Bronchial epithelial cell (primary cell): ENCODE data around the gene RNF5. TPM values are rescaled to one million over a fixed set of nuclear protein-coding genes. Genes with fewer than 3 reads are reported as not detected.

Source experiments
- DNase-seq: peaks from one replicate; pipeline ENCODE4 v3.0.0-alpha.2; 2010; ENCODE audit warnings: low read depth
- FAIRE-seq: peaks from 2 replicates; lab custom pipeline; 2011; peaks lifted over from hg19 to GRCh38; lab: Jason Lieb, UNC
- H3K27me3 ChIP-seq: 2 replicates; pipeline ENCODE4 v1.5.1; 2011; ENCODE audit warnings: low read length; ENCODE audit not compliant: control insufficient read depth, insufficient read depth
- H3K36me3 ChIP-seq: 2 replicates; pipeline ENCODE4 v1.5.1; 2011; ENCODE audit warnings: low read length; ENCODE audit not compliant: control insufficient read depth, insufficient read depth
- H3K4me3 ChIP-seq: 2 replicates; pipeline ENCODE4 v1.5.1; 2011; ENCODE audit warnings: mild to moderate bottlenecking, low read depth, low read length, control low read depth
- total RNA-seq: library from RNA; depleted of rRNA; stranded (reverse); fragments of >200 nt; gene quantifications from 2 replicates; pipeline ENCODE4 v1.2.1, GENCODE V29; 2014
- TF ChIP-seq, protein P1 (sequence below): IDR thresholded peaks from 2 replicates; pipeline ENCODE4 v1.5.1; 2011; ENCODE audit warnings: mild to moderate bottlenecking, moderate library complexity, low read length, control low read depth, inconsistent platforms; ENCODE audit not compliant: insufficient read depth, severe bottlenecking

RNF5 gene
- total RNA-seq, 1 donor from 2014 or later = 50.5 TPM

DNA sequence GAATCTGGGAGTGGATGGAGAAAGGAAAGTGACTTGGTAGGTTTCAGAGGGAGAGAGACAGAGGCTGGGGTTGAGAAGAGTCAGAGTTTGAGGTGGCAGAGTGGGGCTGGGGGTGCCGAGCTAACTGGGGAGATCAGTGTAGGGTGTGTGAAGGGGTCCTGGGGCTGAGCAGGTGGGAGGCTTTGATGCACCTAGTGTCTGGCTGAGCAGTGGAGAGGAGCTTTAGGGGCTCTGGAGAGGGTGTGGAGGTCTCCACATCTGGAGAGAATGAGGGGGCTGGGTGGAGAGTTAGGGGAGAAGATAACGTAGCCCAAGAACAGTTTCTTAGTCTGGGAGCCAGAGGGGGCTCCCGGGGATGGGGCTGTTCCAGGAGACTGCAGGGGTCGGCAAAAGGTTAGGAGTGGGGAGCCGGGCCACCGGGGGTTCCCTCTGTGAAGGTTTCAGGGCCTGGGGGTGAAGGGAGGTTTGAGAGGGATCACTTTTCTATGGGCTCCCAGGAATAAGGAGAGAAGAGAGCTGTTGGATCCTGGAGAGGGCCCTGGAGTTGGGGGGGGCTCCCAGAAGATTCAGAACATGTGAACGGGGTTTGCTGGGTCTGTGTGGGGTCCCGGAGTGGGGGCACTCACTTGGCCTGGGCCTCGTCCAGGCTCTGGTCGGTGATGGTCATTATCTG is 11.0 kb downstream of the RNF5 start:
- TF ChIP-seq, protein P1, sequence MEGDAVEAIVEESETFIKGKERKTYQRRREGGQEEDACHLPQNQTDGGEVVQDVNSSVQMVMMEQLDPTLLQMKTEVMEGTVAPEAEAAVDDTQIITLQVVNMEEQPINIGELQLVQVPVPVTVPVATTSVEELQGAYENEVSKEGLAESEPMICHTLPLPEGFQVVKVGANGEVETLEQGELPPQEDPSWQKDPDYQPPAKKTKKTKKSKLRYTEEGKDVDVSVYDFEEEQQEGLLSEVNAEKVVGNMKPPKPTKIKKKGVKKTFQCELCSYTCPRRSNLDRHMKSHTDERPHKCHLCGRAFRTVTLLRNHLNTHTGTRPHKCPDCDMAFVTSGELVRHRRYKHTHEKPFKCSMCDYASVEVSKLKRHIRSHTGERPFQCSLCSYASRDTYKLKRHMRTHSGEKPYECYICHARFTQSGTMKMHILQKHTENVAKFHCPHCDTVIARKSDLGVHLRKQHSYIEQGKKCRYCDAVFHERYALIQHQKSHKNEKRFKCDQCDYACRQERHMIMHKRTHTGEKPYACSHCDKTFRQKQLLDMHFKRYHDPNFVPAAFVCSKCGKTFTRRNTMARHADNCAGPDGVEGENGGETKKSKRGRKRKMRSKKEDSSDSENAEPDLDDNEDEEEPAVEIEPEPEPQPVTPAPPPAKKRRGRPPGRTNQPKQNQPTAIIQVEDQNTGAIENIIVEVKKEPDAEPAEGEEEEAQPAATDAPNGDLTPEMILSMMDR = no peak
- peak overlapping the region; percentile 58 for H3K4me3 ChIP-seq
- peaks cover 5% of the 10 kb centered on the region for H3K36me3 ChIP-seq
- H3K27me3 ChIP-seq = no peaks in the 10 kb centered on the region
- DNase-seq (no peak), FAIRE-seq (no peak)

DNA sequence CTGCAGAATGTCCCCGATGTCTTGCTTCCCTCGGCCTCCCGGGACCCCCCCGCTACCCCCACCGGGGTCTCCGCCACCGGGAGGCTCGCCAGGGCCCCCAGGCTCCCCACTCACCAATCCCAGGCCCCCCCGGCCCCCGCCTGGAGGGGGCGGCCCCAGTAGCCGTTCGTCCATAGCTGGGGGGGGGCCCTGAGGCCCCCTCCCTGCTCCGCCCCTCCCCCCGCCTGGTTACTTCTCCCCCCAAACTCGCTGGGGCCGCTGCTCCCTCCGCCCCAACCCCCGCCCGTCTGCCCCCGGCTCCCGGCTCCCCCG is 11.5 kb downstream of the RNF5 start:
- H3K4me3 ChIP-seq = peak overlapping the region; percentile 58
- no peaks in the 10 kb centered on the region for H3K27me3 ChIP-seq
- TF ChIP-seq, protein P1 = no peak
- DNase-seq (no peak), FAIRE-seq (no peak)
- peaks cover 5% of the 10 kb centered on the region for H3K36me3 ChIP-seq

DNA sequence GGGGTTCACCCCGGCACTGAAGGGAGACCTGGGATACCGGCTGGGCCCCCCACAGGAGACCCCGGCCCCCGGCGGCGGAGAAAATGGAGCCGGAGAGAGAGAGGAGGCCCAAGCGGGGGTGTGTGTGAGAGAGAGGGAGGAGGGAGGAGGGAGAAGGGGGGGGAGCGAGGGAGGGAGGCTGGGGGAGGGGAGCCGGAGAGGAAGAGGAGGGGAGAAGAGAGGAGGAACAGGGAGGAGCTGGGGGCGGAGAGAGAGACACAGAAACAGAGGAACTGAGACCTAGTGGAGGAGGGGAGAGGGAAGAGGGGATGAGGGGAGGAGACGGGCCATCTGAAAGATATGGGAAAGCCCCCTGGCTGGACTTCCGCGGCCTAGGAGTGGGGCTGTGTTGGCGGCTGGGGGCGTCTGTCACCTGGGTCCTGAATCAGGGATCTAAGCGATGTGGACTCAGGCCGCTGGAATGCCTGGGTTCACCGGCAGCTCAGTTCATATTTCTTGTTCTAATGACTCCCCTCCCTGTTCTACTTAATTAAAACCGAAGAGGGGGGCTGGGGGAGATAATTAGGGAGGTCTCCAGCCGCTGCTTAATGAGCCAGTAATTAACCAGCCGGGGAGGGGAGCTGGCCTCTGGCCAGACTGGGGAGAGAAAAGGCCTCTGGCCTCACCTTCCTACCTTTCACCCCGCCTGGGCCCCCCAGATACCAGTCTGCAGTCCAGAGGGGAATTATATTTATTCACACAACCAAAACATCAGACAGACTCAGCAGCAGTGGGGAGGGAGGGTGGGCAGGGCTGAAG is 12.0 kb downstream of the RNF5 start, which contains the start of gene PBX2:
PBX2 (minus strand) TSS at position 149 of the 798 bp plus-strand sequence. CDS start 287 bp downstream, outside the sequence.
- FAIRE-seq = no peak
- no peaks in the 10 kb centered on the region for H3K27me3 ChIP-seq
- TF ChIP-seq, protein P1 = no peak
- H3K4me3 ChIP-seq = peak within 1 kb of the TSS; percentile 58
- peak; percentile 72 for DNase-seq
- H3K36me3 ChIP-seq = peaks cover 5% of the 10 kb centered on the region

DNA sequence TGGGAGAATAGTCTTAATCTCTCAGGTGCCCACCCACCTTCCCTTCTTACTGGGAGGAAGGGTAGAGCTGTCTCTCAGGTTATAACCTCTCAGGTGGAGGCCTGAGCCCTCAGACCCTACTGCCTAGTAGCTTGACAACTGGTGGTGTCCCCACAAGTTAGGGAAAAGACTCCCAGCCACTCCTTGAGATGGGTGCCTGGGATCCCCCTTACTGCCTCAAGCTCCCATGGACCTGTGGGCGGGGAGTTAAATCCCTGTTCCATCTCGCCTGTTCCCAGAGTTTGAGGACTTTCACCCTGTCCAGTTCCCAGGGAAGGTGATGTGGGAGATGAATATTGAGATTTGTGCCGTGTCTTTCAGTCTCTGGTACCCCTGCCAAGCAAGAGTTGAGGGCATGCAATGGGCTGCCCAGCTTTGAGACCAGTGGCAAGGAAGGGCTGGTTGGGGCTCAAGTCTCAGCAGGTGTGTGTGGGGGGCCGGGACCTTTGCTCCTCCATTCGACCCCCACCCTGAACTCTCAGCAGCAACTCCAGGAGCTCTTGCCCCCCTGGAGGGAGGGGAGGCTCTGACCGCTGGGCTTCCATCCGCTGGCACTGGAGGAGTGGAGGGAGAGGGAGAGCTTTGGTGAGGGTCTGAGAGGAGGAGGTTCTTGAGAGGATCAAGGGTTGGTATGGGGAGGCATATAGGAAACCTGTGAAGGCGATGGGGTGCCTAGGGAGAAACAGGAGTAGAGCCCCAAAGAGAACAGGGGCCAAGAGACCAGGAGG is 12.9 kb downstream of the RNF5 start:
- FAIRE-seq = no peak
- TF ChIP-seq, protein P1 = no peak
- H3K4me3 ChIP-seq = peak overlapping the region; percentile 58
- H3K27me3 ChIP-seq = no peaks in the 10 kb centered on the region
- no peak for DNase-seq
- peaks cover 5% of the 10 kb centered on the region for H3K36me3 ChIP-seq

DNA sequence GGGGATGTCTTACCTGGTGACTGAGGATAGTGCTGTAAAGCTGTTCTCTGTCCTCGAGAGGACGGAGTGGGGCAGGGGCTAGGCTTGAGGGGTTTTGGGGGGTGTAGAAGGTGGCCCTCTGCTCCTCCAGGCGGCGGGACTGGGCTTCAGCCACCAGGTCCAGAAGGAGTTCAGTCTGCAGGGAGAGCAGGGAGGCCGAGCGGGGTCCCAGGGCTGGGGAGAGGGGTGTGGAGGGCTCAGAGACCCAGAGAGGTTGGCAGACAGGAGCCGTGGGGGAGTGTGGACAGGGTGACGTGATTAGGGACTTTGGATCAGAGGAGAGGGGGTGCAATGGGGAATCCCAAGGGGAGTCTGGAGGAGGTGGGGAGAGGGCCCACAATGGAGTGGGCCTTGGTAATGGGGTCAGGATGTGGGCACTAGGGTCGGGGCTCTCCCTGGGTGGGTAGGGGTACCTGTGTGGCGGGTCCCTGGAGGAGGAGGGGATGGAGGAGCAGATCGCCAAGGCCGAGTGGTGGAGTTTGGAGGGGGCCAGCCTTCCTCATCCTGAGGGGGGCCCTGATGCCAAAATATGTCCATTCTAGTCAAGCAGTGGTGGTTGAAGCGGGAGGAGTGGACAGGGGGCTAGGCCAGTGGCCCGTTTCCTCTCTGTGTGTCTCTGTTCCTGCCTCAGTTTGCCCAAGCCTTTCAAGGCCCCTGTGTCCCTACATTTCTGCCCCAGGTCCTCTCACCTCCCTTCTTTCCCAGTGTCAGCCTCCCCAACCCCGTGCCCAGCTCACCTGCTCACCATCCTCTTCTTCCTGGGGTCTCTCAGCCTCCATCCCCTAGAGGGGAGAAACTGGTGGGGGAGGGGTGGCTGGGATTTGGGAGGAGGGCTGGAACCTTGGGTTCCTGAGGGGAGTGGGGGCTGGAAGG is 13.7 kb downstream of the RNF5 start:
- no peak for DNase-seq
- H3K36me3 ChIP-seq = peaks cover 3% of the 10 kb centered on the region
- TF ChIP-seq, protein P1 = no peak
- H3K27me3 ChIP-seq = no peaks in the 10 kb centered on the region
- no peak overlapping the region for H3K4me3 ChIP-seq
- no peak for FAIRE-seq
